H1 (cell line): ENCODE data around the gene STEAP3. TPM values are rescaled to one million over a fixed set of nuclear protein-coding genes. Genes with fewer than 3 reads are reported as not detected.

ENCODE experiments used
- CTCF ChIA-PET: fragments of 300-600 bp; sonication (Branson Sonifier 250); formaldehyde crosslinking; loops from one replicate; lab custom pipeline; 2021; ENCODE audit not compliant: partially characterized antibody; lab: Charles Lee
- POLR2A ChIA-PET: fragments of 300-600 bp; sonication (Branson Sonifier 250); formaldehyde crosslinking; loops from one replicate; lab custom pipeline; 2021; ENCODE audit warnings: inconsistent platforms; ENCODE audit not compliant: partially characterized antibody; lab: Charles Lee
- DNase-seq, 2 experiments: peaks; one replicate each; pipeline versions ENCODE4 v3.0.0 to v3.0.0-alpha.2; 2010 to 2022; ENCODE audit warnings: low spot score in 2 of 2, low read depth in 1 of 2, mixed read lengths in 1 of 2
- FAIRE-seq: peaks from 2 replicates; lab custom pipeline; 2011; peaks lifted over from hg19 to GRCh38; lab: Jason Lieb, UNC
- H2AFZ ChIP-seq: 2 replicates; pipeline ENCODE4 v1.8.1; 2012; ENCODE audit warnings: low read length, inconsistent platforms
- H2AK5ac ChIP-seq: 2 replicates; pipeline ENCODE4 v1.6.1; 2013; ENCODE audit warnings: low read depth, low read length
- H2BK120ac ChIP-seq: replicated peaks from 2 replicates; pipeline ENCODE3; 2013; ENCODE audit warnings: low read depth, low read length, inconsistent platforms
- H2BK12ac ChIP-seq: 2 replicates; pipeline ENCODE4 v1.6.1; 2013; ENCODE audit warnings: low read depth, low read length
- H2BK15ac ChIP-seq: 2 replicates; pipeline ENCODE4 v1.6.1; 2013; ENCODE audit warnings: low read length
- H2BK20ac ChIP-seq: 2 replicates; pipeline ENCODE4 v1.6.1; 2013; ENCODE audit warnings: low read length
- H2BK5ac ChIP-seq: 2 replicates; pipeline ENCODE4 v1.6.1; 2013; ENCODE audit warnings: low read depth, low read length
- H3K14ac ChIP-seq: 2 replicates; pipeline ENCODE4 v1.6.1; 2013; ENCODE audit warnings: inconsistent platforms; ENCODE audit not compliant: insufficient read length
- H3K18ac ChIP-seq: 2 replicates; pipeline ENCODE4 v1.6.1; 2013; ENCODE audit warnings: low read length; ENCODE audit errors: extremely low read depth
- H3K23ac ChIP-seq: 2 replicates; pipeline ENCODE4 v1.6.1; 2013; ENCODE audit warnings: inconsistent platforms; ENCODE audit not compliant: insufficient read length
- H3K23me2 ChIP-seq: 2 replicates; pipeline ENCODE4 v1.6.1; 2013; ENCODE audit warnings: low read depth, low read length
- H3K27ac ChIP-seq: 2 replicates; pipeline ENCODE4 v1.6.1; 2011; ENCODE audit warnings: low read depth, low read length, inconsistent platforms
- H3K27me3 ChIP-seq, 4 experiments: replicated peaks in 1 of 4; 1 replicate in 1 of 4; 2 replicates in 3 of 4; pipeline versions ENCODE4 v1.6.1 to v1.8.1; 2011 to 2013; ENCODE audit warnings: low read length in 3 of 4, mild to moderate bottlenecking in 3 of 4, inconsistent platforms in 2 of 4, mixed read lengths in 2 of 4, moderate library complexity in 1 of 4; ENCODE audit not compliant: control insufficient read depth in 3 of 4, insufficient read depth in 3 of 4; ENCODE audit errors: extremely low read depth in 1 of 4
- H3K36me3 ChIP-seq, 4 experiments: 2 replicates each; pipeline versions ENCODE4 v1.6.1 to v1.8.1; 2011 to 2013; ENCODE audit warnings: mild to moderate bottlenecking in 4 of 4, low read length in 3 of 4, moderate library complexity in 2 of 4, control low read depth in 1 of 4, inconsistent platforms in 1 of 4; ENCODE audit not compliant: insufficient read depth in 4 of 4, control insufficient read depth in 2 of 4
- H3K4ac ChIP-seq: replicated peaks from 2 replicates; pipeline ENCODE3; 2013; ENCODE audit warnings: low read length, low read depth, mixed read lengths, inconsistent platforms; ENCODE audit not compliant: insufficient read length
- H3K4me1 ChIP-seq, 4 experiments: replicated peaks in 1 of 4; 1 replicate in 1 of 4; 2 replicates in 3 of 4; pipeline versions ENCODE4 v1.6.1 to v1.8.1; 2011 to 2013; ENCODE audit warnings: low read length in 3 of 4, inconsistent platforms in 2 of 4, mixed read lengths in 1 of 4; ENCODE audit not compliant: insufficient read depth in 4 of 4, control insufficient read depth in 3 of 4
- H3K4me2 ChIP-seq, 2 experiments: 2 replicates each; pipeline versions ENCODE4 v1.6.1 to v1.8.1; 2011 to 2013; ENCODE audit warnings: low read depth in 2 of 2, low read length in 2 of 2, control low read depth in 1 of 2, inconsistent platforms in 1 of 2, mild to moderate bottlenecking in 1 of 2; ENCODE audit not compliant: insufficient read depth in 1 of 2
- H3K4me3 ChIP-seq, 4 experiments: fragments of 200-600, 300-600 bp in 1 of 4; sonication (generic), shearing (Covaris generic), sonication (Bioruptor Twin) in 1 of 4; 2 replicates each; pipeline versions ENCODE4 v1.5.1 to v1.8.1; 2011 to 2016; ENCODE audit warnings: low read length in 4 of 4, low read depth in 3 of 4, control low read depth in 2 of 4, inconsistent platforms in 2 of 4, mild to moderate bottlenecking in 2 of 4, mixed read lengths in 1 of 4, moderate library complexity in 1 of 4; ENCODE audit not compliant: insufficient read depth in 2 of 4; ENCODE audit errors: extremely low read depth in 1 of 4
- H3K56ac ChIP-seq: replicated peaks from 2 replicates; pipeline ENCODE3; 2013; ENCODE audit warnings: low read depth, mild to moderate bottlenecking, mixed read lengths, low read length, inconsistent platforms; ENCODE audit not compliant: insufficient read length
- H3K79me1 ChIP-seq: 2 replicates; pipeline ENCODE4 v1.6.1; 2013; ENCODE audit warnings: low read depth, low read length, control low read depth
- H3K79me2 ChIP-seq, 2 experiments: 2 replicates each; pipeline versions ENCODE4 v1.6.1 to v1.8.1; 2012 to 2013; ENCODE audit warnings: low read length in 2 of 2, mild to moderate bottlenecking in 2 of 2, inconsistent platforms in 1 of 2; ENCODE audit not compliant: insufficient read depth in 2 of 2, control insufficient read depth in 1 of 2
- H3K9ac ChIP-seq, 4 experiments: replicated peaks in 1 of 4; 1 replicate in 1 of 4; 2 replicates in 3 of 4; pipeline versions ENCODE4 v1.6.1 to v1.8.1; 2011 to 2013; ENCODE audit warnings: low read depth in 3 of 4, low read length in 3 of 4, control low read depth in 2 of 4, mild to moderate bottlenecking in 2 of 4, moderate library complexity in 2 of 4, inconsistent platforms in 1 of 4; ENCODE audit errors: extremely low read depth in 1 of 4
- H3K9me3 ChIP-seq, 2 experiments: 2 replicates each; pipeline versions ENCODE4 v1.6.1 to v1.8.1; 2012 to 2013; ENCODE audit warnings: mild to moderate bottlenecking in 2 of 2, moderate library complexity in 2 of 2, control low read depth in 1 of 2, inconsistent platforms in 1 of 2, low read depth in 1 of 2, low read length in 1 of 2, mixed read lengths in 1 of 2; ENCODE audit not compliant: insufficient read depth in 2 of 2
- H4K20me1 ChIP-seq, 2 experiments: replicated peaks in 1 of 2; 2 replicates each; pipeline versions ENCODE3 to v1.8.1; 2011 to 2013; ENCODE audit warnings: inconsistent platforms in 2 of 2, low read length in 2 of 2, mild to moderate bottlenecking in 1 of 2; ENCODE audit not compliant: insufficient read depth in 2 of 2, control insufficient read depth in 1 of 2
- H4K5ac ChIP-seq: 2 replicates; pipeline ENCODE4 v1.6.1; 2013; ENCODE audit warnings: low read length, low read depth, mixed read lengths, inconsistent platforms; ENCODE audit not compliant: insufficient read length
- H4K8ac ChIP-seq: 2 replicates; pipeline ENCODE4 v1.8.0; 2013; ENCODE audit warnings: mild to moderate bottlenecking, moderate library complexity, low read length, inconsistent platforms; ENCODE audit not compliant: insufficient read depth; ENCODE audit errors: extremely low read depth
- H4K91ac ChIP-seq: replicated peaks from 2 replicates; pipeline ENCODE3; 2013; ENCODE audit warnings: low read length, mixed read lengths, inconsistent platforms; ENCODE audit not compliant: insufficient read length
- ASH2L ChIP-seq: fragments of 200-600, 300-600 bp; sonication (generic); IDR thresholded peaks from one replicate; pipeline ENCODE4 v1.7.1; 2017; ENCODE audit warnings: low read length
- JUND ChIP-seq: IDR thresholded peaks from 2 replicates; pipeline ENCODE4 v1.6.1; 2011; ENCODE audit warnings: mild to moderate bottlenecking, improper control_type of control experiment, low read length
- RBBP5 ChIP-seq: IDR thresholded peaks from 2 replicates; pipeline ENCODE4 v1.7.1; 2012; ENCODE audit warnings: low read depth, mild to moderate bottlenecking, inconsistent platforms, low read length, moderate library complexity, borderline replicate concordance
- RFX5 ChIP-seq: IDR thresholded peaks from 2 replicates; pipeline ENCODE4 v1.6.1; 2011; ENCODE audit warnings: low read depth, low read length, improper control_type of control experiment, borderline replicate concordance
- SIRT6 ChIP-seq: IDR thresholded peaks from one replicate; pipeline ENCODE4 v1.7.1; 2012; ENCODE audit warnings: low read length, inconsistent platforms
- YY1 ChIP-seq: IDR thresholded peaks from 2 replicates; pipeline ENCODE4 v1.6.1; 2011; ENCODE audit warnings: low read depth, mild to moderate bottlenecking, low read length
- polyA plus RNA-seq, 7 experiments: library from polyadenylated mRNA; depleted of rRNA in 3 of 7; stranded (reverse) in 5 of 7; unstranded in 2 of 7; fragments of >200 nt in 5 of 7; fragments of 200-250 nt in 2 of 7; gene quantifications; 1 replicate in 5 of 7; 2 replicates in 1 of 7; 4 replicates in 1 of 7; pipeline versions ENCODE4 v1.2.1 to v1.2.3, GENCODE V29; 2011 to 2013; ENCODE audit warnings: missing spikeins in 2 of 7, mixed read lengths in 2 of 7
- total RNA-seq: library from RNA; stranded (reverse); fragmentation: NEBNext Ultra II Directional; extraction: Animal tissue kit (Norgen Biotek cat#: 25700); gene quantifications from 2 replicates; pipeline ENCODE4 v1.2.1, GENCODE V29; 2021

Gene STEAP3
- total and polyA plus RNA-seq, 2 of the 8 experiments (the other 6 are each of a cell fraction or from before 2014, with no cell fraction given): 21.7 to 27.9 TPM

- Histone ChIP-seq H3K14ac (no peak overlapping the region), H3K23me2 (no peaks in the 10 kb centered on the region), H2BK12ac (peak overlapping the region; percentile 4; the same call in 1 of the 2 replicates), H2BK15ac (no peak overlapping the region), H3K4me3 (peak overlapping the region in 1 of 4 experiments; percentile 29; a peak in 1 of 8 replicates), H3K4ac (no peak overlapping the region), H3K27ac (no peak overlapping the region), H3K79me1 (no peaks in the 10 kb centered on the region), H3K9ac (no peak overlapping the region), H4K91ac (no peak overlapping the region), H3K56ac (no peak overlapping the region), H4K5ac (no peak overlapping the region), H3K27me3 (no peaks in the 10 kb centered on the region; a peak in 1 of 7 replicates), H3K4me1 (peaks cover 3 to 14% (median 7%) of the 10 kb centered on the region in 4 experiments; a peak in 5 of 7 replicates), H2AK5ac (no peak overlapping the region), H3K23ac (no peak overlapping the region), H2AFZ (no peak overlapping the region), H3K18ac (no peak overlapping the region), H2BK120ac (peak overlapping the region; percentile 44), H3K79me2 (no peaks in the 10 kb centered on the region), H2BK20ac (no peak overlapping the region), H4K20me1 (no peaks in the 10 kb centered on the region), H3K9me3 (no peaks in the 10 kb centered on the region), H2BK5ac (peak overlapping the region; percentile 2; the same call in 1 of the 2 replicates), H3K36me3 (no peaks in the 10 kb centered on the region), H3K4me2 (peak overlapping the region; percentile 57 to 58; a peak in 3 of 4 replicates), H4K8ac (no peak overlapping the region)
- TF ChIP-seq ASH2L (no peak), RBBP5 (no peak), YY1 (no peak), SIRT6 (no peak), RFX5 (no peak), JUND (no peak)
- ChIA-PET POLR2A (interaction anchor here (1.2 to 2.7 kb wide), 3 partner anchors 9 to 59 kb away, joined by 5 to 11 read pairs (median 5); no protein-coding TSS in a partner anchor), CTCF (interaction anchor here (0.8 to 3.8 kb wide), 8 partner anchors 17 to 315 kb away, joined by 4 to 23 read pairs (median 4); no protein-coding TSS in a partner anchor)
- FAIRE-seq: no peak
- DNase-seq: no peak
Observed at GRCh38 chr2:119197126-119197405, 26.6 kb upstream of the STEAP3 start.
